ENCODE results near the gene CCDC182.

DNA sequence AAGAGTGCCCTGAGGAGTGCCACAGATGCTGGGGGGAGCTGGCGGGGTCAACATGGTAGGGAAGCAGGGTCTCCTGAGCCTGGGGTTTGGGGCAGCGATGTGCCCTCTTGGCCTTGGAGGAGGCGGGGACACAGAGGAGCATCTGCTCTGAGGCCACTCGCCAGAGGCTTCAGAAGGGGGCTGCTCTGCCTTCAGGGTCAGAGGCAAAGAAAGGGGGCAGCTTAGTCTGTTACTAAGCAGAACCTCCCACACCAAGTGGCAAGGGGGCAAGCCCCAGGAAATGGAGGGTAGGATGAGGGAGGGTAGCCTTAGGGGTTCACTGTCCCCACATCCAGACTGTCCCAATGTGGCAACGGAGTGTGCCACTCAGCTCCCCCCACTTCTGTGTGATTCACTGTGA lies 18.3 kb downstream of the CCDC182 start:
- TF ChIP-seq CTCF (IDR thresholded peaks at IDR 0.05), result no peak
- TF ChIP-seq POLR2AphosphoS5 (IDR thresholded peaks at IDR 0.05), result no peak
- TF ChIP-seq EP300 (IDR thresholded peaks at IDR 0.05), result no peak

Measured in sigmoid colon (tissue), 4 donors.